Astrocyte (in vitro differentiated cells and primary cell): ENCODE data around the gene GLYATL1B.

Experiments used
- EZH2 ChIP-seq: IDR thresholded peaks from 2 replicates; pipeline ENCODE4 v1.6.1; 2012; ENCODE audit warnings: mild to moderate bottlenecking, low read length, inconsistent platforms; ENCODE audit not compliant: insufficient read depth
- TF ChIP-seq, protein P1 (sequence below): IDR thresholded peaks from 2 replicates; pipeline ENCODE4 v1.5.1; 2011; ENCODE audit warnings: low read depth, mild to moderate bottlenecking, inconsistent platforms, low read length, moderate library complexity; ENCODE audit not compliant: insufficient read depth

DNA sequence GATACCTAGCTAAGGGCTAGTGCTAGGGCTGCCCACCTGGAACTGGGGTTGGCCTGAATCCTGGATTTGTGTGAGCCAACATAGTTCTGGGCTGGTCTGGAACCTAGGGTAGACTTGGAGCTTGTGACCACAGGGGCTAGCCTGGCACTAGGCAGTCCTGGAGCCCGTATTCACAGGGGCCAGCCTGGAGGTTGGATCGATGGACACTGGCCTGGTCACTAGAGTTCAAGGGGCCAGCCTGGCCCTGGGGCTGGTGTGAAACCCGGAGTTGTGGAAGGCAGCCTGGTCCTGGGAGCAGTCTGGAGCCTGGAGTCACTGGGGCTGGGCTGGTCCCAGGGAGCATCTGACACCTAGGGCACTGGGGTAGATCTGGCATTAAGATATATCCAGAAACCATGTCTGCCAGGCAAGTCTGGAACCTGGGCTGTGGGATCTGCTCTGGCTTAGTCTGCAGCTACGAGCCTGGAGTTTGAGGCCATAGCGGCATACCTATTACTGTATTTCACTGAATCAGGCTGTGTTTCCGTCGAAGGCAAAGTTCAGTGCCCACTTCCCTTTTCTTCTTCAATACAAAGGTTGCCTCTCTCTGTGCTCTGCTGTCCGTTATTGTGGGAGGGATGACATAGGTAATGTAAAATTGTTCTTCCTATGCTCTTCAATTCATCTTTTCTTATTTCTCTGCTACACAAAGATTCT, 9.1 kb upstream of the GLYATL1B start:
- TF ChIP-seq, protein P1, sequence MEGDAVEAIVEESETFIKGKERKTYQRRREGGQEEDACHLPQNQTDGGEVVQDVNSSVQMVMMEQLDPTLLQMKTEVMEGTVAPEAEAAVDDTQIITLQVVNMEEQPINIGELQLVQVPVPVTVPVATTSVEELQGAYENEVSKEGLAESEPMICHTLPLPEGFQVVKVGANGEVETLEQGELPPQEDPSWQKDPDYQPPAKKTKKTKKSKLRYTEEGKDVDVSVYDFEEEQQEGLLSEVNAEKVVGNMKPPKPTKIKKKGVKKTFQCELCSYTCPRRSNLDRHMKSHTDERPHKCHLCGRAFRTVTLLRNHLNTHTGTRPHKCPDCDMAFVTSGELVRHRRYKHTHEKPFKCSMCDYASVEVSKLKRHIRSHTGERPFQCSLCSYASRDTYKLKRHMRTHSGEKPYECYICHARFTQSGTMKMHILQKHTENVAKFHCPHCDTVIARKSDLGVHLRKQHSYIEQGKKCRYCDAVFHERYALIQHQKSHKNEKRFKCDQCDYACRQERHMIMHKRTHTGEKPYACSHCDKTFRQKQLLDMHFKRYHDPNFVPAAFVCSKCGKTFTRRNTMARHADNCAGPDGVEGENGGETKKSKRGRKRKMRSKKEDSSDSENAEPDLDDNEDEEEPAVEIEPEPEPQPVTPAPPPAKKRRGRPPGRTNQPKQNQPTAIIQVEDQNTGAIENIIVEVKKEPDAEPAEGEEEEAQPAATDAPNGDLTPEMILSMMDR = no peak
- TF ChIP-seq EZH2 = no peak
